GM23248 (cell line): ENCODE results near the gene RCAN2. TPM values are rescaled to one million over a fixed set of nuclear protein-coding genes. Genes with fewer than 3 reads are reported as not detected.

Source experiments
- DNase-seq: peaks from one replicate; pipeline ENCODE4 v3.0.0-alpha.2; 2015
- H2AFZ ChIP-seq: fragments of 200-600 bp; sonication (generic); 2 replicates; pipeline ENCODE4 v1.6.1; 2016; ENCODE audit warnings: antibody characterized with exemption
- H3F3A ChIP-seq: fragments of 200-600 bp; sonication (generic); 2 replicates; pipeline ENCODE4 v1.6.1; 2016; ENCODE audit warnings: mild to moderate bottlenecking, antibody characterized with exemption, mixed run types; ENCODE audit not compliant: insufficient read depth
- H3K27ac ChIP-seq: fragments of 200-600 bp; sonication (generic); 2 replicates; pipeline ENCODE4 v1.5.1; 2016; ENCODE audit warnings: mild to moderate bottlenecking
- H3K27me3 ChIP-seq: fragments of 200-600 bp; sonication (generic); replicated peaks from 2 replicates; pipeline ENCODE4 v1.6.1; 2016; ENCODE audit warnings: mild to moderate bottlenecking; ENCODE audit not compliant: insufficient read depth
- H3K36me3 ChIP-seq: fragments of 200-600 bp; sonication (generic); 2 replicates; pipeline ENCODE4 v1.6.1; 2016; ENCODE audit warnings: low read depth, mild to moderate bottlenecking
- H3K4me1 ChIP-seq: fragments of 200-600 bp; sonication (generic); 2 replicates; pipeline ENCODE4 v1.6.1; 2016; ENCODE audit warnings: mild to moderate bottlenecking; ENCODE audit not compliant: insufficient read depth
- H3K4me2 ChIP-seq: fragments of 200-600 bp; sonication (generic); one replicate; pipeline ENCODE4 v1.6.1; 2016; ENCODE audit warnings: mild to moderate bottlenecking; ENCODE audit not compliant: unreplicated experiment
- H3K4me3 ChIP-seq: fragments of 200-600 bp; sonication (generic); 2 replicates; pipeline ENCODE4 v1.5.1; 2016; ENCODE audit warnings: mild to moderate bottlenecking
- H3K79me2 ChIP-seq: fragments of 200-600 bp; sonication (generic); 2 replicates; pipeline ENCODE4 v1.6.1; 2016; ENCODE audit warnings: mild to moderate bottlenecking; ENCODE audit not compliant: insufficient read depth
- H3K9ac ChIP-seq: fragments of 200-600 bp; sonication (generic); 2 replicates; pipeline ENCODE4 v1.6.1; 2016; ENCODE audit warnings: mild to moderate bottlenecking
- H3K9me2 ChIP-seq: fragments of 200-600 bp; sonication (generic); 2 replicates; pipeline ENCODE4 v1.6.1; 2016; ENCODE audit warnings: mixed run types, mild to moderate bottlenecking, moderate library complexity; ENCODE audit not compliant: insufficient read depth
- H3K9me3 ChIP-seq: fragments of 200-600 bp; sonication (generic); one replicate; pipeline ENCODE4 v1.6.1; 2017; ENCODE audit warnings: low read depth
- H4K20me1 ChIP-seq: fragments of 200-600 bp; sonication (generic); 2 replicates; pipeline ENCODE4 v1.6.0; 2016; ENCODE audit not compliant: insufficient read depth
- EZH2 ChIP-seq: fragments of 200-600 bp; sonication (generic); IDR thresholded peaks from 2 replicates; pipeline ENCODE4 v1.6.1; 2018; ENCODE audit warnings: antibody characterized with exemption, mild to moderate bottlenecking; ENCODE audit not compliant: insufficient read depth, poor library complexity, severe bottlenecking
- EZH2phosphoT487 ChIP-seq: fragments of 200-600 bp; sonication (generic); IDR thresholded peaks from 2 replicates; pipeline ENCODE4 v1.6.1; 2018; ENCODE audit warnings: antibody characterized with exemption, moderate library complexity, mild to moderate bottlenecking, low read depth; ENCODE audit not compliant: insufficient read depth
- WGBS, 2 experiments: methylation state at CpG; one replicate each; pipeline ENCODE4 v1.1.6; 2015 to 2017; ENCODE audit warnings: low lambda C conversion rate in 2 of 2, low coverage in 1 of 2; ENCODE audit errors: missing lambda C conversion rate in 2 of 2; 5-methylcytosine and 5-hydroxymethylcytosine counted together
- in situ Hi-C: fragments of 300-500 bp; cut with MboI; formaldehyde crosslinking; loops from 2 replicates; pipeline ENCODE4 v1.15.0; 2020
- polyA plus RNA-seq: library from polyadenylated mRNA; unstranded; fragments of >200 nt; fragmentation: Nextera tagmentation; extraction: Ambion mirVana; gene quantifications from 2 replicates; pipeline ENCODE4 v1.2.1, GENCODE V29; 2016
- total RNA-seq: library from RNA; depleted of rRNA; stranded (reverse); fragments of >200 nt; shearing (Covaris generic); gene quantifications from 2 replicates; pipeline ENCODE4 v1.2.3, GENCODE V29; 2014

The RCAN2 gene
- total and polyA plus RNA-seq, 2 experiments from 2014 or later, result 6.5 to 8.8 TPM

DNA sequence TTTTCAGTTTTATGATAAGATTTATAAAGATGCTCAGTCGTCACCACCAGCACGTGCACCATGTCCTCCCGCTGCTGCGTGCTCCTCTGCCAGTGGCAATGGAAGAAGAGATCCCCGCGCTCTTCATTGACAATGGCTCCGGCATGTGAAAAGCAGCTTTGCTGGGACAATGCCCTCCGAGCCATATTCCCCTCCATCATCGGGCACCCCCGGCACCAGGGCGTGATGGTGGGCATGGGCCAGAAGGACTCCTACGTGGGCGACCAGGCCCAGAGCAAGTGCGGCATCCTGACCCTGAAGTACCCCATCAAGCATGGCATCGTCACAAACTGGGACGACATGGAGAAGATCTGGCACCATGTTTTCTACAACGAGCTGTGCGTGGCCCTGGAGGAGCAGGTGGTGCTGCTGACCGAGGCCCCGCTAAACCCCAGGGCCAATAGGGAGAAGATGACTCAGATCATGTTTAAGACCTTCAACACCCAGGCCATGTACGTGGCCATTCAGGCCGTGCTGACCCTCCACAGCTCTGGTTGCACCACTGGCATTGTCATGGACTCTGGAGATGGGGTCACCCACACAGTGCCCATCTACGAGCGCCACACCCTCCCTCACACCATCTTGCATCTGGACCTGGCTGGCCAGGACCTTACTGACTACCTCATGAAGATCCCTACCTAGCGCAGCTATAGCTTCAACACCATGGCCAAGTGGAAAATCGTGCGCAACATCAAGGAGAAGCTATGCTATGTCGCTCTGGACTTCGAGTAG is 286.2 kb downstream of the RCAN2 start:
- H3K4me3 ChIP-seq, result no peak overlapping the region
- no peaks in the 10 kb centered on the region for H3K4me1 ChIP-seq
- peaks cover 3% of the 10 kb centered on the region; the same call in 1 of the 2 replicates for H3K27me3 ChIP-seq
- in situ Hi-C loops, result loop anchor here (25.0 kb wide), 1 partner anchor 407 kb away; no protein-coding TSS in a partner anchor
- no peaks in the 10 kb centered on the region for H3K36me3 ChIP-seq
- no peak overlapping the region for H3K4me2 ChIP-seq
- H3K9me2 ChIP-seq, result no peaks in the 10 kb centered on the region
- H2AFZ ChIP-seq, result no peak overlapping the region
- H3K79me2 ChIP-seq, result no peaks in the 10 kb centered on the region
- no peaks in the 10 kb centered on the region for H3F3A ChIP-seq
- H4K20me1 ChIP-seq, result no peaks in the 10 kb centered on the region
- no peak for DNase-seq
- WGBS, 2 experiments, result 82 to 86% methylated on average over 29 of the region's 29 CpGs
- H3K27ac ChIP-seq, result no peak overlapping the region
- no peak for TF ChIP-seq EZH2
- no peak for TF ChIP-seq EZH2phosphoT487
- H3K9ac ChIP-seq, result no peak overlapping the region
- no peaks in the 10 kb centered on the region for H3K9me3 ChIP-seq

GRCh38 chr6:46203391-46204177 is 287.7 kb downstream of the RCAN2 start:
- no peaks in the 10 kb centered on the region for H3K36me3 ChIP-seq
- H2AFZ ChIP-seq, result no peak overlapping the region
- H3K9me3 ChIP-seq, result no peaks in the 10 kb centered on the region
- 23 to 43% methylated on average over 2 of the region's 2 CpGs for WGBS, 2 experiments
- H3K4me1 ChIP-seq, result peaks cover 4% of the 10 kb centered on the region; the same call in 1 of the 2 replicates
- no peaks in the 10 kb centered on the region for H3K79me2 ChIP-seq
- H3K4me3 ChIP-seq, result no peak overlapping the region
- H3K27ac ChIP-seq, result no peak overlapping the region
- H4K20me1 ChIP-seq, result no peaks in the 10 kb centered on the region
- H3K9ac ChIP-seq, result no peak overlapping the region
- H3F3A ChIP-seq, result peaks cover 14% of the 10 kb centered on the region; the same call in 1 of the 2 replicates
- TF ChIP-seq EZH2phosphoT487 (no peak), EZH2 (no peak)
- peak; percentile 9 for DNase-seq
- no peaks in the 10 kb centered on the region for H3K9me2 ChIP-seq
- no peak overlapping the region for H3K4me2 ChIP-seq
- peaks cover 3% of the 10 kb centered on the region; the same call in 1 of the 2 replicates for H3K27me3 ChIP-seq
- in situ Hi-C loops, result loop anchor here (25.0 kb wide), 1 partner anchor 409 kb away; no protein-coding TSS in a partner anchor

DNA sequence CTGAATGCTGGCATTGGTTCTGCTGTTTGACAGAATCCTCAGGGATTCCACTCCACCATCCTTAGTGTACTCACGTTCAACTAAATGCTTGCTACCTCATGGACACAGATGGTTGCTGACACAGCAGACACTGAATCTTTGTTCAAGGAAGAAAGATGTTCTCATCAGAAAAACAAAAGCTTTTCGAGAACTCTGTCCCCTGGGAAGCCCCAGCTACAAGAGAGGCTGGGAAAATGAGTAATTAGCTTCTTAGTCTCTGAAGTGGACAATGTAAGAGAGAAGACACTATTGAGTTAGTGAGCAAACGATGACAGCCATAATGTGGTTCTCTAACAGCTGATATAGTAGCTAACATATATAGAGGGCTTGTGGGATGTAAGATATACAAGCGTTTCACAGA is 289.5 kb downstream of the RCAN2 start:
- no peaks in the 10 kb centered on the region for H3K9me3 ChIP-seq

GRCh38 chr6:46199387-46199786 is 291.9 kb downstream of the RCAN2 start:
- TF ChIP-seq EZH2phosphoT487 (no peak), EZH2 (no peak)
- Histone ChIP-seq H3K4me3 (no peak overlapping the region), H3K9ac (0 out of 2 replicates have a peak overlapping the region, but pooled peaks have one; percentile 6), H3K4me2 (peak overlapping the region; percentile 45), H3K9me3 (no peaks in the 10 kb centered on the region), H4K20me1 (no peaks in the 10 kb centered on the region), H2AFZ (no peak overlapping the region), H3K79me2 (no peaks in the 10 kb centered on the region), H3K4me1 (peaks cover 4% of the 10 kb centered on the region; the same call in 1 of the 2 replicates), H3K27ac (peak overlapping the region; percentile 27; the same call in 1 of the 2 replicates), H3K27me3 (peaks cover 3% of the 10 kb centered on the region; the same call in 1 of the 2 replicates), H3K36me3 (no peaks in the 10 kb centered on the region), H3F3A (peaks cover 14% of the 10 kb centered on the region; the same call in 1 of the 2 replicates), H3K9me2 (no peaks in the 10 kb centered on the region)
- peak; percentile 83 for DNase-seq
- 17% methylated on average over 5 of the region's 5 CpGs for WGBS, 2 experiments
- in situ Hi-C loops, result no loop called here

More for the DNA sequence above, 289.5 kb downstream of the RCAN2 start:
- TF ChIP-seq EZH2phosphoT487, result no peak
- no peak for TF ChIP-seq EZH2
- Histone ChIP-seq H3K79me2 (no peaks in the 10 kb centered on the region), H3K27me3 (peaks cover 3% of the 10 kb centered on the region; the same call in 1 of the 2 replicates), H2AFZ (no peak overlapping the region), H3K9me2 (no peaks in the 10 kb centered on the region), H3K9ac (no peak overlapping the region), H3K4me1 (peaks cover 4% of the 10 kb centered on the region; the same call in 1 of the 2 replicates), H4K20me1 (no peaks in the 10 kb centered on the region), H3K4me2 (no peak overlapping the region), H3F3A (peaks cover 14% of the 10 kb centered on the region; the same call in 1 of the 2 replicates), H3K27ac (no peak overlapping the region), H3K36me3 (no peaks in the 10 kb centered on the region), H3K4me3 (no peak overlapping the region)
- DNase-seq, result no peak
- 52 to 58% methylated on average over 4 of the region's 4 CpGs for WGBS, 2 experiments
- in situ Hi-C loops, result loop anchor here (25.0 kb wide), 1 partner anchor 411 kb away; no protein-coding TSS in a partner anchor
